Mucosa of stomach (tissue), 1 donor: ENCODE results near the gene GABRB3.

Experiments used
- H3K27me3 ChIP-seq: one replicate; pipeline ENCODE4 v1.7.0; 2013; ENCODE audit warnings: mild to moderate bottlenecking, low read length; ENCODE audit not compliant: control insufficient read depth, insufficient read depth
- H3K36me3 ChIP-seq: one replicate; pipeline ENCODE4 v1.7.0; 2013; ENCODE audit warnings: low read length; ENCODE audit not compliant: control insufficient read depth, insufficient read depth
- H3K4me1 ChIP-seq: one replicate; pipeline ENCODE4 v1.7.0; 2013; ENCODE audit warnings: mild to moderate bottlenecking, low read length; ENCODE audit not compliant: control insufficient read depth, insufficient read depth
- H3K4me3 ChIP-seq: one replicate; pipeline ENCODE4 v1.7.0; 2013; ENCODE audit warnings: low read length
- H3K9ac ChIP-seq: one replicate; pipeline ENCODE4 v1.7.0; 2013; ENCODE audit warnings: mild to moderate bottlenecking, low read length, moderate library complexity
- H3K9me3 ChIP-seq: one replicate; pipeline ENCODE4 v1.7.0; 2013; ENCODE audit warnings: mild to moderate bottlenecking, low read length, moderate library complexity; ENCODE audit not compliant: control insufficient read depth
- donor health status: Pancreatic carcinoma.

GABRB3 gene

DNA sequence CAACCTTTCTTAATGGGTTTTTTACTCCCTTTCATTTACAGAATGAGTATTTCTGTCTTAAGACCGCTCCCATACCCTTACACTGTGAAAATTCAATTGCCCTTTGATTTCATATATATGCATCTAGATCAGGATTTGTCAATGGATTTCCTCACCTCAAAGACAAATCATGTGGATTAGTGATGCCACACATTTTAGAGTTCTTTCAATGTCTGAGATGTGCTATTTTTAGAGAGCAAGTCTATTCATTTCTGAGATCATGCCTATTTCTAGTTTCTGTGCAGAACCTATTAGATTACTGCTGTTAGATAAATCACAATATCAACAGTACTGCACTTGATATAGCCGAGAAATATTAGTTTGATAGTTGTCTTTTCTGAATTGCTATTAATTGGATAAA, 137.3 kb downstream of the GABRB3 start:
- Histone ChIP-seq H3K27me3 (no peaks in the 10 kb centered on the region), H3K36me3 (no peaks in the 10 kb centered on the region), H3K9me3 (no peaks in the 10 kb centered on the region), H3K4me3 (no peak overlapping the region), H3K4me1 (no peaks in the 10 kb centered on the region), H3K9ac (no peak overlapping the region)

DNA sequence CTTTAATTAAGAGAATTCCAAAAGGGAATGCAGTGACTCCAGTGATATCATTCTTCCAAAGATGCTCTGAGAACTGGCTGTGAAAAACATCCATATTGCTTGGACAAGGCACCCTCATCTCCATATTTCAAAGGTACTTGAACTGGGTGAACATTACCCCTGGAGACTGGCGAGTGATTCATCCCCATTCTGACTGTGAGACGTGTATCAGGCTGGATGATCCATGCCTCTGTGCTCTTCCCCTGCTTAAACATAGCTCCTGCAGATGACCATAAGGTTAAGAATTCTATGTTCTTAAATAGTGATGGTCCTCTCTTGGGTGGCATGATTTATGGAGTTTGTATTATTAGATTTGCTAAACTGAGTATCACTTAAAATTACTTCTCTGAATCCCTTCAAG, 137.8 kb downstream of the GABRB3 start:
- Histone ChIP-seq H3K9ac (no peak overlapping the region), H3K27me3 (no peaks in the 10 kb centered on the region), H3K36me3 (no peaks in the 10 kb centered on the region), H3K9me3 (no peaks in the 10 kb centered on the region), H3K4me1 (no peaks in the 10 kb centered on the region), H3K4me3 (no peak overlapping the region)

DNA sequence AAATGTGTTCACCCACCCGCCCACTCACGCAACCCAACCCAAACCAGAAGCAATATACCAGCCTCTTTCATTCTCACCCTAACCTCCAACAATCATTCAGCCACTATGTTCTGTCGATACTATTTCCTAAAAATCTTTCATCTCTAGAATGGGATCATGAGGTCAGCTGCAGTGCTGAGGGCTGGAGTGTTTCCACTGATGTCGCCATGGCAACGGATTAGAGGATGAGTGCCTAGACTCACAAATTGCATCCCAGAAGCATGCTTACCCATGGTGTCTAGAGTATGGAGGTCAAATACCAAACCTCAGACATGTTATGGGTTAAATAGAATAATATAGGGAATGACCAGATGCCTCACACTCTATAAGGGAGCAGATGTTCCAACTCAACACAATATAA, 138.5 kb downstream of the GABRB3 start:
- Histone ChIP-seq H3K4me3 (no peak overlapping the region), H3K9me3 (no peaks in the 10 kb centered on the region)

GRCh38 chr15:26632500-26632899, 140.4 kb downstream of the GABRB3 start:
- no peak overlapping the region for H3K9ac ChIP-seq
- H3K27me3 ChIP-seq, result no peaks in the 10 kb centered on the region

More for the DNA sequence above, 138.5 kb downstream of the GABRB3 start:
- H3K27me3 ChIP-seq, result no peaks in the 10 kb centered on the region
- no peaks in the 10 kb centered on the region for H3K4me1 ChIP-seq
- H3K9ac ChIP-seq, result no peak overlapping the region
- H3K36me3 ChIP-seq, result no peaks in the 10 kb centered on the region

DNA sequence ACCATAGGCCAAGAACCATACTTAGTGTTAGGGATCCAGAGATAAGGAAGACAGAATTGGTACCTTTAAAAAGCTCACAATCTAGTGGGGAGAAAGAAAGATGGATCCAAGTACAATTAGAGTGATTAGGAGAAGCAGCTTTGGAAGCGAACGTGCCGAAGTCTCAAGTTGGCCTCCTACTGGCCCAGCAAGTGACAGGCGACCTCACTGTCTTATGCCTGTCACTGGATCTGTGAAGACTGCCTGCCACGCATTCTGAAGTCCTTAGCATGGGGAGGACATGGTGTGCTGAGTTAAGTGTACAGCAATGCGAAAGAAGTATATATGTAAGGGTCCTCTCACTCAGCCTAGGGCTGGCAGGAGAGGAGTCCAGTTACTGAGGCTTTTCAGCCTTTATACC, 141.0 kb downstream of the GABRB3 start:
- H3K36me3 ChIP-seq, result no peaks in the 10 kb centered on the region
- no peak overlapping the region for H3K9ac ChIP-seq
- no peak overlapping the region for H3K4me3 ChIP-seq
- no peaks in the 10 kb centered on the region for H3K27me3 ChIP-seq
- H3K4me1 ChIP-seq, result no peaks in the 10 kb centered on the region
- no peaks in the 10 kb centered on the region for H3K9me3 ChIP-seq

More at GRCh38 chr15:26632500-26632899, 140.4 kb downstream of the GABRB3 start:
- no peaks in the 10 kb centered on the region for H3K36me3 ChIP-seq
- H3K4me3 ChIP-seq, result no peak overlapping the region
- no peaks in the 10 kb centered on the region for H3K9me3 ChIP-seq
- H3K4me1 ChIP-seq, result no peaks in the 10 kb centered on the region

- no peaks in the 10 kb centered on the region for H3K4me1 ChIP-seq
Observed at GRCh38 chr15:26630857-26631256, 142.0 kb downstream of the GABRB3 start.

DNA sequence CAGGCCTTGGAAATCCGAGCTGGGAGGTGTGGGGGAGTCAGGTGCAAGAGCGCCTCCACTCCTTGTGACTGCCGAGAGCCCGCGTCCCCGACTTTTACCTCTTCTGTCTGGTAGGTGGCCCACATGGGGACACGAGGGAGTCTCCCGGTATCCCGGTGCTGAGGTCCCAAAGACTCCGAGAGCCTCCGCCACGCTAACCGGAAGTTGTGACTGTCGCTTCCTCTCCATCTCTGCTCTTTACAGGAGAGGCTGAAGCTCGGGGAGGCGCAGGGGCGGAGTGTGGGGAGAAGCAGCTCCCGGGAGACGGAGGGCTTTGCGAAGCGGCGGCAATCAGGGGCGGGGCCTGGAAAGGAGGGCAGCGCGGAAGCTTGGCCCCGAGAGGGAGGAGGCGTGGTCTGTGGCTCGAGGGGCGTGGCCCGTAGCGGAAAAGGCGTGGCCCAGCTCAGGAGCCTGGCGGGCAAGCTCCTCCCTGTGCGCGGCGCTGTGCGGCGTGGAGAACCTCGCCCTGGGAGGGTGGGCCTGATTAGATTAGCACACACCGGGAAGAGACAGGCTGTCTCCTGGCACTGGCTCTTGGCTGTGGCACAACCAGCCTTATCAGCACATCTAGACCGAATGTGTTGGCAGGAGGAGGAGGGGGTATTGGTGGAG, 143.9 kb downstream of the GABRB3 start:
- Histone ChIP-seq H3K36me3 (no peaks in the 10 kb centered on the region), H3K4me3 (peak overlapping the region; percentile 3), H3K9me3 (no peaks in the 10 kb centered on the region), H3K9ac (peak overlapping the region; percentile 55), H3K4me1 (no peaks in the 10 kb centered on the region), H3K27me3 (no peaks in the 10 kb centered on the region)

More at GRCh38 chr15:26630857-26631256, 142.0 kb downstream of the GABRB3 start:
- H3K36me3 ChIP-seq, result no peaks in the 10 kb centered on the region
- no peak overlapping the region for H3K9ac ChIP-seq
- no peaks in the 10 kb centered on the region for H3K27me3 ChIP-seq
- H3K9me3 ChIP-seq, result no peaks in the 10 kb centered on the region
- H3K4me3 ChIP-seq, result no peak overlapping the region

GRCh38 chr15:26628071-26628470, 144.8 kb downstream of the GABRB3 start:
- Histone ChIP-seq H3K27me3 (no peaks in the 10 kb centered on the region), H3K9me3 (no peaks in the 10 kb centered on the region), H3K4me3 (no peak overlapping the region), H3K4me1 (no peaks in the 10 kb centered on the region), H3K9ac (no peak overlapping the region), H3K36me3 (no peaks in the 10 kb centered on the region)

GRCh38 chr15:26624128-26624527, 148.7 kb downstream of the GABRB3 start:
- H3K27me3 ChIP-seq, result no peaks in the 10 kb centered on the region
- H3K9me3 ChIP-seq, result no peaks in the 10 kb centered on the region
- H3K9ac ChIP-seq, result no peak overlapping the region
- H3K4me1 ChIP-seq, result no peaks in the 10 kb centered on the region
- no peaks in the 10 kb centered on the region for H3K36me3 ChIP-seq
- H3K4me3 ChIP-seq, result no peak overlapping the region

GRCh38 chr15:26623071-26623470, 149.8 kb downstream of the GABRB3 start:
- Histone ChIP-seq H3K4me1 (no peaks in the 10 kb centered on the region), H3K27me3 (no peaks in the 10 kb centered on the region), H3K4me3 (no peak overlapping the region), H3K36me3 (no peaks in the 10 kb centered on the region), H3K9me3 (no peaks in the 10 kb centered on the region), H3K9ac (no peak overlapping the region)

DNA sequence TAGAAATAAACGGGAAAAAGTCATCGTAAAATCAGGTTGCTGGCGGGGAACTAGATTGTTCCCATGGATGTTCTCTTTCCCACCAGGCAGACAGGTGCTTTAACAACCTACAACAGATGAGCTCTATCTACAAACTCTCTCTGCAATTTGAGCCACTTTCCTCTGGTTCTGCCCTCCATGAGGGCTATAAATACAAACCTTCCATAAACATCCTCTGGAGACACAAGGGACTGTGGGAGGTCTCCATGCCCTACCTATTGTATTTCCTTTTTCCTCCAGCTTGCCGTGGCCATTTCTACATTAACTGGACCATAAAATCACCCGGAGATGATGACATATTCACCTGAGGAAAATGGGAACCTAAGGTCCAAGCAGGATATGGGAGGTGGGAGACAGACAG, 151.1 kb downstream of the GABRB3 start:
- no peak overlapping the region for H3K4me3 ChIP-seq
- no peak overlapping the region for H3K9ac ChIP-seq
- no peaks in the 10 kb centered on the region for H3K4me1 ChIP-seq
- no peaks in the 10 kb centered on the region for H3K9me3 ChIP-seq
- no peaks in the 10 kb centered on the region for H3K27me3 ChIP-seq
- H3K36me3 ChIP-seq, result no peaks in the 10 kb centered on the region

DNA sequence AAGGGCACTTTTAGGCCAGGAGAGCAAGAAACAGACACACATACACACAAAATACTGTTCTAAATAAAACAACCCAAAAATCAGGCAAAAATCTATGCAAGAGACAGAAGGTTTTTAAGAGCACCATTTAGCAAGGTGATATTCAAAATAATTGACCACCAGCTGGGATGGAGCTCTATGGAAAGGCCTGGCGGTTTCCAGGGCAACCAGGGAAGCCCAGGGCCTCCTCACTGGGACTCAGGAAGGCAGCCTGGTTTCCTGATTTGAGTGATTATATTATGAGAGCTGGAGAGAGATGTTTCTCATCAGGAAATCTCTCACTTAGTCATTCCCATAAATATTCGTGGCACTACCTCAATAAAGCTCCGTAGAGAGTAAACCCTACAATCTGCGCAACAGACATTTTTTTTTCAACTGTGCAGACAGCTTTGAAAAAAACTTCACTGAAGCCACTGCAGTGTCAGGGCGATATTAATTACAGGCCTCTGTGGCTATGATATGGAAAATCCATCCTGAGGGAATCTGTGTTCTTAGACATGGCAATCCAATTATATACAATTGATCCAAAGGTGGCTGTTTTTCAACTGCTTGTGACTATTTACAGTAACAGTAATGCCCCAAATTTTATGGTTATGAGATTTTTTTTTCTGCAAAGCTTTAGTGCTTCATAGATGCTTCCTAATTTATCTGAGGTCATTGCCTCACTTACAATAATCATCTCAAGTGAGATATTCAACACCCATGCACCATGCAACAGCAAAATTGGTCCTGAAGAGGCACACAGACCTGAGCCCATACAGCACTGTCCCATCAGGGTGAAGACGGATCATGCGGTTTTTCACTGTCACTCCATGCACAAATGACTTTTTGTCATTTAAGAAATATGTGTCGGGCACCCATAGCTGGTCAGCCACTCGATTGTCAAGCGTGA, 152.1 kb downstream of the GABRB3 start:
- Histone ChIP-seq H3K4me1 (no peaks in the 10 kb centered on the region), H3K9ac (no peak overlapping the region), H3K9me3 (no peaks in the 10 kb centered on the region), H3K27me3 (no peaks in the 10 kb centered on the region), H3K36me3 (no peaks in the 10 kb centered on the region), H3K4me3 (no peak overlapping the region)
